Coronary artery (tissue), 2 donors: Measurements from ENCODE around the gene PHLPP1.

Experiments used
- DNase-seq: peaks from one replicate; pipeline ENCODE4 v3.0.0-alpha.2; 2017; ENCODE audit warnings: low spot score
- H3K27ac ChIP-seq, 2 donors: fragments of 200-600 bp; sonication (generic); one replicate each; pipeline ENCODE4 v1.5.1; 2016 to 2019
- H3K4me3 ChIP-seq: fragments of 200-600 bp; sonication (generic); 2 replicates; pipeline ENCODE4 v1.5.1; 2016; ENCODE audit warnings: mild to moderate bottlenecking, moderate library complexity
- TF ChIP-seq, protein P1 (sequence below): fragments of 200-600 bp; sonication (generic); IDR thresholded peaks from one replicate; pipeline ENCODE4 v1.5.1; 2019; ENCODE audit warnings: antibody characterized with exemption

The PHLPP1 gene

DNA sequence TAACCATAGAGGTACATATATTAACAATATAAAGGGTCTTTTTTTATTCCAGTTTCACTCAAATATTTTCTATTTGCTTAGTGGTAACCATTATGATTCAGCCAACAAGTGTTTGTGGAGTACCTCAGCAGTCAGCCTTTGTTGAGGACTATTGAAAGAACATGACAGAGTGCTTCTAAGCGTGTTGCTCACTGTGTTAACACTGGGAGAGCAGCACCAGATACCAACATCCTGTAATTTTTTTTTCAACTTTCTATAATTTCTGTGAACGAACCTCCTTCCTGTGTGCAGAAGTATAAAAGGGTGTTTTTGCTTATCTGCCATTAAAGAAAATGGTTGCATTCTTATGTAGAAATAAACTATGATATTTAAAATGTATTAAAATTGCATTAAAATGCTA lies 239.0 kb downstream of the PHLPP1 start:
- H3K4me3 ChIP-seq: no peak overlapping the region
- DNase-seq: no peak
- TF ChIP-seq, protein P1, sequence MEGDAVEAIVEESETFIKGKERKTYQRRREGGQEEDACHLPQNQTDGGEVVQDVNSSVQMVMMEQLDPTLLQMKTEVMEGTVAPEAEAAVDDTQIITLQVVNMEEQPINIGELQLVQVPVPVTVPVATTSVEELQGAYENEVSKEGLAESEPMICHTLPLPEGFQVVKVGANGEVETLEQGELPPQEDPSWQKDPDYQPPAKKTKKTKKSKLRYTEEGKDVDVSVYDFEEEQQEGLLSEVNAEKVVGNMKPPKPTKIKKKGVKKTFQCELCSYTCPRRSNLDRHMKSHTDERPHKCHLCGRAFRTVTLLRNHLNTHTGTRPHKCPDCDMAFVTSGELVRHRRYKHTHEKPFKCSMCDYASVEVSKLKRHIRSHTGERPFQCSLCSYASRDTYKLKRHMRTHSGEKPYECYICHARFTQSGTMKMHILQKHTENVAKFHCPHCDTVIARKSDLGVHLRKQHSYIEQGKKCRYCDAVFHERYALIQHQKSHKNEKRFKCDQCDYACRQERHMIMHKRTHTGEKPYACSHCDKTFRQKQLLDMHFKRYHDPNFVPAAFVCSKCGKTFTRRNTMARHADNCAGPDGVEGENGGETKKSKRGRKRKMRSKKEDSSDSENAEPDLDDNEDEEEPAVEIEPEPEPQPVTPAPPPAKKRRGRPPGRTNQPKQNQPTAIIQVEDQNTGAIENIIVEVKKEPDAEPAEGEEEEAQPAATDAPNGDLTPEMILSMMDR: no peak
- no peak overlapping the region for H3K27ac ChIP-seq

DNA sequence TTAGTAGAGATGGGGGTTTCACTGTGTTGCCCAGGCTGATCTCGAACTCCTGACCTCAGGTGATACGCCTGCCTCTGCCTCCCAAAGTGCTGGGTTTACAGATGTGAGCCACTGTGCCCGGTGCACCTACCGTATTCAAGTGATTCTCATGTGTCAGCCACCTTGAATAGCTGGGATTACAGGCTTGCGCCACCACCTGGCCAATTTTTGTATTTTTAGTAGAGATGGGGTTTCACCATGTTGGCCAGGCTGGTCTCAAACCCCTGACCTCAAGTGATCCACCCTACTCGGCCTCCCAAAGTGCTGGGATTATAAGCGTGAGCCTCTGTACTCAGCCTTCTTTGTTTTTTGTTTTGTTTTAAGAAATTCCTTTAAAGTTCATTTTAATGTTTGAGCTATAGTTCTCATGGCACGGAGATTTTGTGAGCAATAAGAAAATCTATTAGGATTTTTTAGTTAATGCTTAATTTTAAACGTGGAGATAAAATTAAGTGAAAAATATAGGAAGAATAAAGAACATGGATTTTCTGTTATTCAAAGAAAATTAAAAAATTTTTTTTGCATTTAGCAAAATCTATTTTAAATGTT lies 242.6 kb downstream of the PHLPP1 start:
- H3K27ac ChIP-seq: no peak overlapping the region
- H3K4me3 ChIP-seq: no peak overlapping the region
- DNase-seq: no peak
- TF ChIP-seq, protein P1: peak; percentile 18

DNA sequence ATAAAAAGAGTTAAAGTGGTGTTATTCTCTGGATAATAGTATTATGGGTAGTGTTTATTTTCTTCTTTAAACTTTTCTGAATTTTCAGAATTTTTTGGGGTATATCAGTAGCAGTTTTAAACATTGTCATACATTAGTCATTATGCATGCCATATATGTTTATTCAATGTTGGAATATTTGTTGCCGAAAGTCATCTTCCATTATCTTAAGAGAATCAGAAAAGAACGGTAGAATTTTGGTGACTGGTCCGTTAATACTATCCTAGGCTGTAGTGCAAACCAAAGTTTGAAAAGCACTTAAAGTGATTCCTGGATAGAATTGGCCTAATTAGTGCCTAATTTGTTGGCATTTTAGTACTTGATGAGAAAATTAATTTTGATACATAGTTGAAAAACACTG lies 244.1 kb downstream of the PHLPP1 start:
- TF ChIP-seq, protein P1: no peak
- Histone ChIP-seq H3K4me3 (no peak overlapping the region), H3K27ac (no peak overlapping the region)
- DNase-seq: no peak

DNA sequence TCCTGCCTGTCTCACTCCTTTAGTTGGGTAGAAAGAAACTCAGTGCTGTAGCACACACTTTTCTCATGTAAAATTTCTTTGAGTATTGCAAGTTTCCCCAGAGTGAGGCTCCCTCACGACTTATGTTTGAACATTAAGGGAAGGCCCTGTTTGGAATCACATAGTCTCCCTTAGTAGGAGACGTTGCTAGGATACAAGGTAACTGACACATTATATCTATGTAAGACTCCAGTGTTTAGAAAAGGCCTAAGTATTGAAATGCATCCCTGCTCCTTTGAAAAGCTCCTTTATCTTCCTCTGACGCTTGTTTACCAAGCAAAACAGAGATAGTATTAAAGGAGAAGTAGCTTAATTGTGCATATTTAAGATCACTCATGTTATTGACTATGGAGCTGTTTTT lies 248.2 kb downstream of the PHLPP1 start:
- TF ChIP-seq, protein P1: no peak
- DNase-seq: no peak
- Histone ChIP-seq H3K27ac (no peak overlapping the region), H3K4me3 (no peak overlapping the region)

DNA sequence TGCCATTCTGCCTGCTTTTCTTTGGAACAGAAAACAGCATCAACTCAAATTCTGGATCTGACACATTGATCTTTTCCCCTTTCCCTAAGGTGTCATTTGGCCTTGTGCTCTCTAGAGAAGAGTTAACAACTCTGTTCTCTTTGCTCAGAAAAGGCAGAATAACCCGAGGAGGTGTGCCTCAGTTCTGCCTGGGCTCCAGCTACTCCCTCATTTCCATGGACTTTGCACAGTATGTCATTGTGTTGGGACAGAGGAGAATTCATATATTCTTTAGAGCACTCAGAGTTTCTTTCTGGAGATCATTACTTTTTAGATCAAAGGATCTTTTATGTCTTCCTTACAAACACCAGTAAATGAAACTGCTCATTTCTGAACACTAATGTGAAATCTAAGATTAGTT lies 249.1 kb downstream of the PHLPP1 start:
- DNase-seq: no peak
- Histone ChIP-seq H3K4me3 (no peak overlapping the region), H3K27ac (no peak overlapping the region)
- TF ChIP-seq, protein P1: no peak

DNA sequence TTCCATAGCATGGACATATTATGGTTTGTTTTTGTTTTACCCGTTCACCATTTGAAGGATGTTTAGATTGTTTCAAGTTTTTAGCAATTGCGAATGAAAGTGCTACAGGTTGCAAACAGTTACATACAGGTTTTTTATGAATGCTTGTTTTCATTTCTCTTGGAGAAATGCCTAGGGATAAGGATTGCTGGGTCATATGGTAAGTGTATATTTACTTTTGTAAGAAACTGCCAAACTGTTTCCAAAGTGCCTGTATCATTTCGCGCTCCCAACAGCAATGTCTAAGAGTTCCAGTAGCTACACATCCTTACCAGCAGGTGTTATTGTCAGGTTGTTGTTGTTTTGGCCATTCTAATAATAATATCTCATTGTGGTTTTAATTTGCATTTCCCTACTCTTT lies 251.7 kb downstream of the PHLPP1 start:
- Histone ChIP-seq H3K27ac (no peak overlapping the region), H3K4me3 (no peak overlapping the region)
- no peak for DNase-seq
- TF ChIP-seq, protein P1: no peak

DNA sequence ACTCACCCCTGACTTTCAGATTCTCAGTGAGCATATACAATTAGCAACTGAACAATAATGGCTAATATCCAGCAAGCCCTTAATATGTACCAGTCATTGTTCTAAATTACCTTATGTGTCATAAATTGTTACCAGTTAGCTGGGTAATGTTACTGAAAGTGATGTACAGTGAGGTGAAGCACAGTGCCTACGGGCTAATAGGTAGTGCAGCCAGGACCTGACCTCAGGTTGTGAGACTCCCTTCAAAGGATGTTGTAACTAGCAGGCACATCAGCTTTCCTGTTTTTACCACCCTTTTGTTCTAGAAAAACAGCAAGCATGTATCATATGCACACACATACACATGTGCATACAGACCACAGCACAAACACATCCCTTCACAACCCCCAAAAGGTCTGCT lies 258.3 kb downstream of the PHLPP1 start:
- no peak overlapping the region for H3K27ac ChIP-seq

More for the DNA sequence above, 258.3 kb downstream of the PHLPP1 start:
- DNase-seq: no peak
- TF ChIP-seq, protein P1: no peak
- H3K4me3 ChIP-seq: no peak overlapping the region
